B cell (primary cell): Measurements from ENCODE around the gene HACD1. TPM values are rescaled to one million over a fixed set of nuclear protein-coding genes. Genes with fewer than 3 reads are reported as not detected.

ENCODE experiments used
- ATAC-seq: fragments of 200-7000 bp; cut with Tn5 transposase; one replicate; pipeline ENCODE4 v1.10.0; 2021; ENCODE audit warnings: low read depth, mild to moderate bottlenecking, moderate number of reproducible peaks, moderate library complexity
- CTCF ChIA-PET: fragments of 350-600 bp; sonication (Branson Sonifier 250); formaldehyde crosslinking; loops from one replicate; lab custom pipeline; 2021; ENCODE audit warnings: antibody characterized with exemption, inconsistent platforms; lab: Charles Lee
- POLR2A ChIA-PET: fragments of 350-600 bp; sonication (Branson Sonifier 250); formaldehyde crosslinking; loops from one replicate; lab custom pipeline; 2021; ENCODE audit warnings: antibody characterized with exemption; lab: Charles Lee
- DNase-seq: peaks from one replicate; pipeline ENCODE4 v3.0.0; 2013
- H2AFZ ChIP-seq: 2 replicates; pipeline ENCODE4 v1.6.1; 2012; ENCODE audit warnings: mild to moderate bottlenecking, low read depth, low read length; ENCODE audit not compliant: insufficient read depth, poor library complexity, severe bottlenecking
- H3K27ac ChIP-seq, 2 donors: 1 replicate in 1 of 2; 2 replicates in 1 of 2; pipeline ENCODE4 v1.5.1; 2012 to 2013; ENCODE audit warnings: low read length in 2 of 2, mild to moderate bottlenecking in 2 of 2, moderate library complexity in 1 of 2
- H3K27me3 ChIP-seq, 4 experiments: fragments of 200-600 bp in 1 of 4; sonication (generic) in 1 of 4; replicated peaks in 1 of 4; 1 replicate in 2 of 4; 2 replicates in 2 of 4; pipeline versions ENCODE4 v1.6.1 to v1.7.0; 2013 to 2016; ENCODE audit warnings: low read length in 3 of 4, mild to moderate bottlenecking in 2 of 4, mixed read lengths in 1 of 4, moderate library complexity in 1 of 4; ENCODE audit not compliant: insufficient read depth in 4 of 4, control insufficient read depth in 3 of 4; ENCODE audit errors: control extremely low read depth in 1 of 4
- H3K36me3 ChIP-seq, 2 experiments: replicated peaks in 1 of 2; 1 replicate in 1 of 2; 2 replicates in 1 of 2; pipeline versions ENCODE4 v1.6.1 to v1.7.1; 2013; ENCODE audit warnings: low read length in 1 of 2; ENCODE audit not compliant: insufficient read depth in 2 of 2, control insufficient read depth in 1 of 2; ENCODE audit errors: control extremely low read depth in 1 of 2, extremely low read depth in 1 of 2
- H3K4me1 ChIP-seq, 2 donors: fragments of 200-600 bp in 1 of 2; sonication (generic) in 1 of 2; 1 replicate in 1 of 2; 2 replicates in 1 of 2; pipeline versions ENCODE4 v1.5.1 to v1.6.1; 2013 to 2017; ENCODE audit warnings: low read length in 2 of 2; ENCODE audit not compliant: control insufficient read depth in 2 of 2, insufficient read depth in 2 of 2
- H3K4me2 ChIP-seq: replicated peaks from 2 replicates; pipeline ENCODE3; 2012; ENCODE audit warnings: mild to moderate bottlenecking, low read depth, low read length; ENCODE audit not compliant: poor library complexity, severe bottlenecking
- H3K4me3 ChIP-seq, 5 experiments: fragments of 200-600 bp in 1 of 5; sonication (generic) in 1 of 5; 1 replicate in 3 of 5; 2 replicates in 2 of 5; pipeline versions ENCODE4 v1.5.1 to v1.7.0; 2011 to 2016; ENCODE audit warnings: low read length in 4 of 5, mild to moderate bottlenecking in 4 of 5, low read depth in 2 of 5, control low read depth in 1 of 5, moderate library complexity in 1 of 5; ENCODE audit not compliant: insufficient read depth in 1 of 5; ENCODE audit errors: control extremely low read depth in 1 of 5, extremely low read depth in 1 of 5
- H3K79me2 ChIP-seq: fragments of 200-600 bp; sonication (generic); one replicate; pipeline ENCODE4 v1.6.0; 2016; ENCODE audit warnings: low read length; ENCODE audit not compliant: control insufficient read depth, insufficient read depth
- H3K9ac ChIP-seq: fragments of 200-600 bp; sonication (generic); 2 replicates; pipeline ENCODE4 v1.6.1; 2017; ENCODE audit warnings: mild to moderate bottlenecking, low read length, moderate library complexity
- H3K9me3 ChIP-seq, 3 donors: one replicate each; pipeline versions ENCODE4 v1.6.1 to v1.7.1; 2013; ENCODE audit warnings: low read length in 2 of 3; ENCODE audit not compliant: control insufficient read depth in 2 of 3, insufficient read depth in 1 of 3; ENCODE audit errors: control extremely low read depth in 1 of 3
- H4K20me1 ChIP-seq: 2 replicates; pipeline ENCODE4 v1.6.0; 2012; ENCODE audit warnings: mild to moderate bottlenecking, low read length; ENCODE audit not compliant: insufficient read depth, control insufficient read depth, poor library complexity, severe bottlenecking
- H3K27ac Mint-ChIP-seq: one replicate; pipeline ENCODE4 v1.8.0; 2021; ENCODE audit warnings: mixed read lengths
- H3K27me3 Mint-ChIP-seq: one replicate; pipeline ENCODE4 v1.8.0; 2021; ENCODE audit warnings: mixed read lengths
- H3K4me1 Mint-ChIP-seq: one replicate; pipeline ENCODE4 v1.8.0; 2021; ENCODE audit warnings: mixed read lengths
- H3K4me3 Mint-ChIP-seq: one replicate; pipeline ENCODE4 v1.8.0; 2021; ENCODE audit warnings: mixed read lengths
- H3K9me3 Mint-ChIP-seq: one replicate; pipeline ENCODE4 v1.8.0; 2022; ENCODE audit warnings: mixed read lengths; ENCODE audit not compliant: insufficient read depth
- EZH2 ChIP-seq: IDR thresholded peaks from 2 replicates; pipeline ENCODE4 v1.6.1; 2012; ENCODE audit warnings: borderline replicate concordance, low read depth, mild to moderate bottlenecking, moderate library complexity, low read length; ENCODE audit not compliant: insufficient read depth, poor library complexity, severe bottlenecking
- WGBS: methylation state at CpG from one replicate; pipeline ENCODE4 v1.1.5; 2013; ENCODE audit warnings: missing lambda C conversion rate; ENCODE audit not compliant: insufficient coverage; 5-methylcytosine and 5-hydroxymethylcytosine counted together
- intact Hi-C: fragments of 100-400 bp; cut with micrococcal nuclease; formaldehyde crosslinking; loops from one replicate; pipeline ENCODE4 v1.10.0; 2022
- polyA plus RNA-seq: library from polyadenylated mRNA; depleted of rRNA; stranded (reverse); fragments of >200 nt; gene quantifications from 2 replicates; pipeline ENCODE4 v1.2.3, GENCODE V29; 2012
- total RNA-seq, 2 donors: library from RNA; stranded (reverse); fragments of 120-200 nt in 1 of 2; gene quantifications; 1 replicate in 1 of 2; 2 replicates in 1 of 2; pipeline versions ENCODE4 v1.2.3 to v1.2.4, GENCODE V29; 2013 to 2022
- TF ChIP-seq, protein P1 (sequence below): fragments of 200-600 bp; IDR thresholded peaks from one replicate; pipeline ENCODE4 v1.8.0; 2022; ENCODE audit warnings: antibody characterized with exemption, mild to moderate bottlenecking

The HACD1 gene
- total and polyA plus RNA-seq, 2 donors (not counting 1 experiment from before 2014, with no cell fraction given), result 1.6 TPM; not detected in 1

DNA sequence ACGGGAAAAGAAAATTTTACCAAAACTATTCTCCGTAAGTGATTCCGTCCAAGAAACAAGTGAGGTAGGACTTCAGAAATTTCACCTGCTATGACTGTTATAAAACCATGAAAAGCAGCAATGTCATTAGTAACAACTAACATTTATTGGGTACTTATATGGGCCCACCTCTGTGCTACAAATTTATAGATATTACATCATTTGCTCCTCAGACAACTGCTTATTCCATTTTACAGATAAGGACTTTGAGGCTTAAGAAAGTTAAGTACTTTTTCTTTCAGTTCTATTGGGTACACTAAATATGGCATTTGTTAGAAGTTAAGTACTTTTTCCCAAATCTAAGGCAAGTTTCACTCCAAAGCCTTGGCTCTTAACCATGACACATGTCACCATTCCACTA, 36.3 kb downstream of the HACD1 start:
- no peak for DNase-seq
- peaks cover 10% of the 10 kb centered on the region for H3K27me3 Mint-ChIP-seq

DNA sequence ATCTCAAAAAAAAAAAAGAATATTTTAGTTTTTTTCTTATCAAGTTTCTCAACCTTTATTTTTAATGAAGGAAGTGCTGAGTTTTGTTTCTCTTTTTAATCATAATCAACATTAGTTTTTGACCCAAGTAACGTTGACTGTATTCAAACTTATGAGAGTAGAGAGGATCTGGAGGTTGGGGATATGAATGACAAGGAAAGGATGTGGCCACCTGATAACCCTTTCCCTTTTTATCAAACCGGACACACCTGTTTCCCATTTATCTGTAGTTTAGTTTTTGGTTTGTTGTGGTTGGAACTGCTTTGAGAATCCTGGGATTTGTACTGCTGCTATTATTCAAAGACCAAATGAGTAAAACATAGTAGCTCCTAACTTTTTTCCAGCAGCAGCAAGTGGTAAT, 38.6 kb downstream of the HACD1 start:
- ChIA-PET POLR2A (no interaction called here), CTCF (no interaction called here)
- H3K4me1 ChIP-seq, result no peaks in the 10 kb centered on the region
- no peak overlapping the region for H3K4me3 Mint-ChIP-seq
- H3K27ac ChIP-seq, result no peak overlapping the region
- no peaks in the 10 kb centered on the region for H3K36me3 ChIP-seq
- intact Hi-C loops, result no loop called here
- WGBS, result no CpG with 5 or more reads among the region's 2 CpGs
- no peak for DNase-seq
- TF ChIP-seq, protein P1, sequence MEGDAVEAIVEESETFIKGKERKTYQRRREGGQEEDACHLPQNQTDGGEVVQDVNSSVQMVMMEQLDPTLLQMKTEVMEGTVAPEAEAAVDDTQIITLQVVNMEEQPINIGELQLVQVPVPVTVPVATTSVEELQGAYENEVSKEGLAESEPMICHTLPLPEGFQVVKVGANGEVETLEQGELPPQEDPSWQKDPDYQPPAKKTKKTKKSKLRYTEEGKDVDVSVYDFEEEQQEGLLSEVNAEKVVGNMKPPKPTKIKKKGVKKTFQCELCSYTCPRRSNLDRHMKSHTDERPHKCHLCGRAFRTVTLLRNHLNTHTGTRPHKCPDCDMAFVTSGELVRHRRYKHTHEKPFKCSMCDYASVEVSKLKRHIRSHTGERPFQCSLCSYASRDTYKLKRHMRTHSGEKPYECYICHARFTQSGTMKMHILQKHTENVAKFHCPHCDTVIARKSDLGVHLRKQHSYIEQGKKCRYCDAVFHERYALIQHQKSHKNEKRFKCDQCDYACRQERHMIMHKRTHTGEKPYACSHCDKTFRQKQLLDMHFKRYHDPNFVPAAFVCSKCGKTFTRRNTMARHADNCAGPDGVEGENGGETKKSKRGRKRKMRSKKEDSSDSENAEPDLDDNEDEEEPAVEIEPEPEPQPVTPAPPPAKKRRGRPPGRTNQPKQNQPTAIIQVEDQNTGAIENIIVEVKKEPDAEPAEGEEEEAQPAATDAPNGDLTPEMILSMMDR, result no peak
- TF ChIP-seq EZH2, result no peak
- no peak overlapping the region for H3K4me2 ChIP-seq
- no peak for ATAC-seq
- no peaks in the 10 kb centered on the region for H3K9me3 ChIP-seq
- H3K27me3 ChIP-seq, result no peaks in the 10 kb centered on the region
- H3K27ac Mint-ChIP-seq, result no peak overlapping the region
- no peak overlapping the region for H3K4me3 ChIP-seq
- H4K20me1 ChIP-seq, result no peaks in the 10 kb centered on the region
- no peaks in the 10 kb centered on the region for H3K4me1 Mint-ChIP-seq
- no peaks in the 10 kb centered on the region for H3K9me3 Mint-ChIP-seq
- H3K9ac ChIP-seq, result no peak overlapping the region
- peaks cover 5% of the 10 kb centered on the region for H3K27me3 Mint-ChIP-seq
- no peak overlapping the region for H2AFZ ChIP-seq
- no peaks in the 10 kb centered on the region for H3K79me2 ChIP-seq

More for the DNA sequence above, 36.3 kb downstream of the HACD1 start:
- H3K4me2 ChIP-seq, result no peak overlapping the region
- H3K9me3 ChIP-seq, result no peaks in the 10 kb centered on the region
- no peaks in the 10 kb centered on the region for H3K27me3 ChIP-seq
- peaks cover 10% of the 10 kb centered on the region for H3K4me1 Mint-ChIP-seq
- intact Hi-C loops, result no loop called here
- TF ChIP-seq EZH2, result no peak
- TF ChIP-seq, protein P1, result no peak
- H3K9me3 Mint-ChIP-seq, result no peaks in the 10 kb centered on the region
- no peaks in the 10 kb centered on the region for H3K36me3 ChIP-seq
- no peaks in the 10 kb centered on the region for H4K20me1 ChIP-seq
- no peak overlapping the region for H3K9ac ChIP-seq
- no peak overlapping the region for H3K27ac ChIP-seq
- no peak for ATAC-seq
- no peak overlapping the region for H3K4me3 ChIP-seq
- H2AFZ ChIP-seq, result no peak overlapping the region
- peaks cover 4 to 8% of the 10 kb centered on the region in 2 donors for H3K4me1 ChIP-seq
- ChIA-PET POLR2A (no interaction called here), CTCF (no interaction called here)
- no peaks in the 10 kb centered on the region for H3K79me2 ChIP-seq
- H3K27ac Mint-ChIP-seq, result no peak overlapping the region
- H3K4me3 Mint-ChIP-seq, result no peak overlapping the region
- WGBS, result no CpG with 5 or more reads among the region's 3 CpGs
